Esophagus muscularis mucosa (tissue), 4 donors: ENCODE results near the gene IKZF4.

ENCODE experiments used
- CTCF ChIP-seq, 3 experiments: fragments of 200-600 bp in 2 of 3; fragments of 450-650 bp in 1 of 3; sonication (generic) in 2 of 3; IDR thresholded peaks; one replicate each; pipeline ENCODE4 v1.5.1; 2017 to 2019; ENCODE audit warnings: antibody characterized with exemption in 3 of 3, mild to moderate bottlenecking in 2 of 3, moderate library complexity in 1 of 3
- EP300 ChIP-seq: sonication (generic); formaldehyde crosslinking; IDR thresholded peaks from one replicate; pipeline ENCODE4 v1.6.1; 2017; ENCODE audit warnings: antibody characterized with exemption
- POLR2A ChIP-seq: fragments of 450-650 bp; IDR thresholded peaks from one replicate; pipeline ENCODE4 v1.6.1; 2017; ENCODE audit warnings: antibody characterized with exemption, moderate library complexity, mild to moderate bottlenecking, low read depth
- POLR2AphosphoS5 ChIP-seq, 2 donors: sonication (generic); formaldehyde crosslinking; IDR thresholded peaks; one replicate each; pipeline ENCODE4 v1.6.1; 2017; ENCODE audit warnings: antibody characterized with exemption in 2 of 2

GRCh38 chr12:55995366-55995765 is 25.5 kb upstream of the IKZF4 start:
- TF ChIP-seq POLR2AphosphoS5 (IDR thresholded peaks at IDR 0.05) (no peak), CTCF (IDR thresholded peaks at IDR 0.05) (no peak), EP300 (no peak), POLR2A (no peak)
